ENCODE measurements around the gene FAM227B.

DNA sequence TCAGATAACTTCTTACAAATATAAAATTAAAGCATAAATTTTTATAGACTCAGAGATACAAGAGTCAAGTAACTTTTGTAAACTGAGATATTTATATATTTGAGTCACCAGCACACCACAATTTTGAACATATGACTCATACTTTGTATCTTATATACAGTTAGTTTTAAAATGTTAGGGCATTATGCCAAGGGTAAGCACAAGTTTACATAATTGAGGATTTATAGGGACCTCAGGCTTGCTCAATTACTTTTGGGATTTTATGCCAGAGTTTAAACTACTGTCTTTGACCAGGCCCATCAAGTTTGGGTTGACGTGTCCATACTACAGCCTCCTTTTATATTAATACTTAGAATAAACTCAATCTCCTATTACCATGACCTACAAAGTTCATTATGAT lies 205.0 kb downstream of the FAM227B start:
- TF ChIP-seq GATA3 (IDR thresholded peaks at IDR 0.05; ENCODE audit: low read depth, low read length) (no peak), GATA2 (IDR thresholded peaks at IDR 0.05; ENCODE audit: low read depth, low read length) (no peak)

All from SH-SY5Y (cell line).